ENCODE data around the gene TXNRD3. TPM values are rescaled to one million over a fixed set of nuclear protein-coding genes. Genes with fewer than 3 reads are reported as not detected.

Gene TXNRD3
- total RNA-seq, result 10 to 100 TPM; 10.6 to 13.5 TPM

DNA sequence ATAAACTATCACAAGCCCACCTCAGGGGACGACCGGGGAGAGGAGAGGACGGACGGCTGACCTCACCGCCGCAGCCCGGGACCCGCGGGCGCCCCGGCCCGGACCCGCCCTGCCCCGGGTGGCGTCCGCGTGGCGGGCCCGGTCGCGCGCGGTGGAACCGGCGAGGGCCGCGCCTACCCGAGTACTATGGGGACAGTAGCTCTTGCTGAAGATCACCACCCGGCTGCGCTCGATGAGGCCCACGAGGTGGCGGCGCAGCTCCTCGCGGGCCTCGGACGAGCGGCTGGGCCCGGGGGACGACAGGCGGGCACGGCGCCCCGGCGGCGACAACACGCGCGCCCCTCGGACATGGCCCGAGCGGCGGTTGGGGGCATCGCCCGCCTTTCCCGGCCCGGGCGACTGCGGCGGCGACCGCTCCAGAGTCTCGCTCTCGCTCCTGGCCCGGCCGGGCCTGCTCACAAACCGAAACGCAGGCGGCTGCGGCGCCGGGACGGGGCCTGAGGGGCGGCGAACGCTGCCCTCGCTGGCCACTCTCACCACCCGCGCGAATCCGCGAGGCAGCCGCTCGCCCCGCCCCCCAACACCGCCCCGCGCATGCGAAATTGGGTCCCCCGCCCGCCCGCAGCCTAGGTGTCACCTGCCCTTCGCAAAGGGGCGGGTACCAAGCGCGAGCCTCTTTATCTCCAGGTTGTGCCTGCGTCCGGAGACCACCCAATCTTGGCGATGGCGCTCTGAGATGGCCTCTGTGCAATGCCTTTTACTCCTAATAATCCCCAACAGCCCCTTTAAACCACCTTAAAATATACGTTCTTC, at the start of gene TXNRD3:
Gene TXNRD3 (minus strand): TSS at position 554 of the 813 bp plus-strand sequence.
- intact Hi-C loops (cut with DNase I), result no loop called here

DNA sequence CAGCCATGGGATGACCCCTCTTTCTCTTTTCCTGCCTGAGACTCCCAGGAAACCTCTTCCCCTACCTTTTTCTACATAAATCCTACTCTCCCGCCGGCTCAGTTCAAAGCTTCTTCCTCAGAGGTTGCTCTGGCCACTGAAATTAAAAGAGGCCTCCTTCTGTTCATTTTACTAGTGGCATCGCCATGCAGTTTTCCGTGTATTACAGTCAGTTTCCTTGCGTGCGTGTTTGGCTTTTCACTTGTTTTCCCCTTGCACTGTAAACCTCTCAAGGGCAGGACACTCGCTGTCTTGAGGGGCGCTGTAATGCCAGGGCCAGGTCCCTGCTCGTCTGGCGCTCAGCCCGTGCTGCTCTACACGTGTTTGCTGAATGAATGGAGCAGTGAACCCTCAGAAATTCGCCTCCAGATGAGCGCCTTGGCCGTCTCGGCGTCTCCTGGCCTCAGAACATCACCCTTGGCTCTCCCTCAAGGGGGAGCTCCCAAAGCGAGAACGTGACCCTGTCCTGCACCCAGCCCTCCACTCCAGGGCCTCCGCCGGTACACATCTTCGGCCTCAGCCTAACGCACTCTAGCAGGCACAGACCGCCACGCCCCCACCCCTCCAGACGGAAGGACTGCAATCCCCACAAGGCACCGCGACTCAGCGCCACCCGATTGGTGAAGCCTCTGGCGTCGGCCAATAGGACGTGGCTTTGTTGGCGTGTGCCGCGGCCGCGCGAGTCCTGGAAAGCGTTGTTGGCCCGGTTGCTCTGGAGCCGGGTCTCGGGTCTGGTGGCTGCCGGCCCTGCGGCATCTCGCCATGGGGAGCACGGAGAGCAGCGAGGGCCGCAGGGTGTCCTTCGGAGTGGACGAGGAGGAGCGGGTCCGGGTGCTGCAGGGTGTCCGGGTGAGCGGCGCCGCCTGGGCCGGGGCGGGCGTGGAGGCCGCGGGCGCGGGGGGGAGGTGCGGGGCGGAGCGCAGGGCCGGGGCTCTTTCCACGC, 48.9 kb upstream of the TXNRD3 start, which contains the start of gene CHCHD6:
Gene CHCHD6 (plus strand): TSS at position 729 of the 982 bp plus-strand sequence. CDS start 73 bp downstream, at position 802.
- H3K27ac ChIP-seq, result no peak within 1 kb of the TSS

More for the DNA sequence above, at the start of gene TXNRD3:
- no peaks in the 10 kb centered on the region for H3K9me3 ChIP-seq
- peak within 1 kb of the TSS; percentile 36 to 49 for H3K4me3 ChIP-seq
- peaks cover 9% of the 10 kb centered on the region for H3K4me1 ChIP-seq
- ATAC-seq (peak; percentile 94), DNase-seq (peak; percentile 88 to 91 (median 90))
- peak within 1 kb of the TSS; percentile 67 to 86 (median 82) for H3K27ac ChIP-seq
- H3K27me3 ChIP-seq, result no peaks in the 10 kb centered on the region
- no peaks in the 10 kb centered on the region for H3K36me3 ChIP-seq (replicated peaks in 1 of 2; ENCODE audit: insufficient read depth in 1 of 2, low read depth in 2 of 2)
- WGBS, 2 donors, result 0% methylated on average over 5 to 89 of the region's 102 CpGs
- TF ChIP-seq, protein P1, sequence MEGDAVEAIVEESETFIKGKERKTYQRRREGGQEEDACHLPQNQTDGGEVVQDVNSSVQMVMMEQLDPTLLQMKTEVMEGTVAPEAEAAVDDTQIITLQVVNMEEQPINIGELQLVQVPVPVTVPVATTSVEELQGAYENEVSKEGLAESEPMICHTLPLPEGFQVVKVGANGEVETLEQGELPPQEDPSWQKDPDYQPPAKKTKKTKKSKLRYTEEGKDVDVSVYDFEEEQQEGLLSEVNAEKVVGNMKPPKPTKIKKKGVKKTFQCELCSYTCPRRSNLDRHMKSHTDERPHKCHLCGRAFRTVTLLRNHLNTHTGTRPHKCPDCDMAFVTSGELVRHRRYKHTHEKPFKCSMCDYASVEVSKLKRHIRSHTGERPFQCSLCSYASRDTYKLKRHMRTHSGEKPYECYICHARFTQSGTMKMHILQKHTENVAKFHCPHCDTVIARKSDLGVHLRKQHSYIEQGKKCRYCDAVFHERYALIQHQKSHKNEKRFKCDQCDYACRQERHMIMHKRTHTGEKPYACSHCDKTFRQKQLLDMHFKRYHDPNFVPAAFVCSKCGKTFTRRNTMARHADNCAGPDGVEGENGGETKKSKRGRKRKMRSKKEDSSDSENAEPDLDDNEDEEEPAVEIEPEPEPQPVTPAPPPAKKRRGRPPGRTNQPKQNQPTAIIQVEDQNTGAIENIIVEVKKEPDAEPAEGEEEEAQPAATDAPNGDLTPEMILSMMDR (IDR thresholded peaks at IDR 0.05), result peak in 2 of 7 experiments; percentile 8 to 11
- peak; percentile 72 to 84 (median 78) for TF ChIP-seq POLR2A (IDR thresholded peaks at IDR 0.05)

DNA sequence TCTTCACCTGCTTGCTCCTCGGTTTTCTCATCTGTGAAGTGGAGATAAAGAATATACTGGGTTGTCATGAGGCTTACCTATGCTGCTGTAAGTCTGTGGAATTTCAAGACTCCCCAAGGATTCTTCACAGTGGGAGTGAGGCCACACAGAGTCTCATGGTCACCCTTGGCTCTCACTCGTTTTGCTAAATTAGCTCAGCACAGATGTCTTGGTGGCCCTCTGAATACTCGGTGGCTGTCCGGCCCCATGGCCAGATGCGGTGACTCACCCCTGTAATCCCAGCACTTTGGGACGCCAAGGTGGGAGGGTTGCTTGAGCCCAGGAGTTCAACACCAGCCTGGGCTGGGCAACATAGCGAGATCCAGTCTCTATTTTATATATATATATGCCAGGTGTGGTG, 44.1 kb upstream of the TXNRD3 start:
- TF ChIP-seq, protein P1 (IDR thresholded peaks at IDR 0.05), result no peak
- TF ChIP-seq POLR2A (IDR thresholded peaks at IDR 0.05), result no peak
- WGBS, 2 donors, result 63 to 72% methylated on average over 5 to 7 of the region's 7 CpGs
- no peaks in the 10 kb centered on the region for H3K36me3 ChIP-seq (replicated peaks in 1 of 2; ENCODE audit: insufficient read depth in 1 of 2, low read depth in 2 of 2)
- no peak overlapping the region for H3K27ac ChIP-seq
- H3K4me3 ChIP-seq, result no peak overlapping the region
- H3K27me3 ChIP-seq, result no peaks in the 10 kb centered on the region
- no peak for ATAC-seq
- H3K9me3 ChIP-seq, result no peaks in the 10 kb centered on the region
- intact Hi-C loops (cut with DNase I), result no loop called here
- DNase-seq, result no peak
- H3K4me1 ChIP-seq, result peaks cover 7% of the 10 kb centered on the region

More for the DNA sequence above, 48.9 kb upstream of the TXNRD3 start, which contains the start of gene CHCHD6:
- WGBS, 2 donors, result 2 to 8% methylated on average over 19 to 69 of the region's 69 CpGs
- H3K4me3 ChIP-seq, result peak within 1 kb of the TSS; percentile 39 to 88
- TF ChIP-seq POLR2A (IDR thresholded peaks at IDR 0.05), result no peak
- TF ChIP-seq, protein P1 (IDR thresholded peaks at IDR 0.05), result peak in 1 of 7 experiments; percentile 33
- peaks cover 14% of the 10 kb centered on the region for H3K4me1 ChIP-seq
- DNase-seq (peak; percentile 95 to 97 (median 96)), ATAC-seq (peak; percentile 99)
- H3K27me3 ChIP-seq, result no peaks in the 10 kb centered on the region
- H3K36me3 ChIP-seq (replicated peaks in 1 of 2; ENCODE audit: insufficient read depth in 1 of 2, low read depth in 2 of 2), result no peaks in the 10 kb centered on the region
- intact Hi-C loops (cut with DNase I), result no loop called here
- no peaks in the 10 kb centered on the region for H3K9me3 ChIP-seq

DNA sequence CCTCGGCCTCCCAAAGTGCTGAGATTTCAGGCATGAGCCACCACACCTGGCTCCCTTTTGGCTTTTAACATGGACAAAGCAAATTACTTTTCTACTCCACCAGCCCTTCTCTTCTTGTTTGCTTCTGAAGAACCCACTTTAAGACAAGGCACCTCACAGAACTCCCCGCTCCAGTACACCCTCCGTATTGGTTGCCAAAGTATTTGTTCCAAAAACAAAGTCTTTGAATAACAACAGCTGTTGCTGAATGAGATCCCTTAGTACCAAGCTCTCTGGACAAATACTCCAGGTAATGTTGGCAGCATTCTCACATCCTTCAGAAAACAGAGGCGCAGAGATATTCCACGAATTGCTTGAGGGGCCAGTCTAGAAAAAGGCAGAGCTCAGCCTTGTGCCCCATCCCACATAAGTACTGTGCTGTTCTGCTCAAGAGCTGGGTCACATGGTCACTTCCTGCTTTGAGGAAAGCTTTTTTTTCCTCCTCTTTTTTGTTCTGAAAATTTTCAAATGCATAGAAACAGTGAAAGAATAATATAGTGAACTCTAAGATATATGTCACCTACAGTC, 41.9 kb upstream of the TXNRD3 start:
- no peaks in the 10 kb centered on the region for H3K9me3 ChIP-seq
- H3K27me3 ChIP-seq, result no peaks in the 10 kb centered on the region
- H3K27ac ChIP-seq, result no peak overlapping the region
- H3K4me1 ChIP-seq, result no peaks in the 10 kb centered on the region
- H3K36me3 ChIP-seq (replicated peaks in 1 of 2; ENCODE audit: insufficient read depth in 1 of 2, low read depth in 2 of 2), result no peaks in the 10 kb centered on the region
- intact Hi-C loops (cut with DNase I), result no loop called here
- DNase-seq (no peak), ATAC-seq (no peak)
- H3K4me3 ChIP-seq, result no peak overlapping the region
- no peak for TF ChIP-seq POLR2A (IDR thresholded peaks at IDR 0.05)
- TF ChIP-seq, protein P1 (IDR thresholded peaks at IDR 0.05), result no peak
- WGBS, 2 donors, result 68 to 80% methylated on average over 5 of the region's 5 CpGs
